AG08395 (cell line): ENCODE data around the gene AGL.
A peak's percentile ranks its signal among the peaks of the same experiment; 100 is the strongest.
"Not testable (repeated sequence)": the region's sequence is repeated elsewhere in the genome, so short reads cannot be mapped to it uniquely, and the experiment has no call there.

Experiments used
- DNase-seq: peaks from one replicate; pipeline ENCODE4 v3.0.0; 2012; ENCODE audit warnings: mixed read lengths, low spot score

Gene AGL

DNA sequence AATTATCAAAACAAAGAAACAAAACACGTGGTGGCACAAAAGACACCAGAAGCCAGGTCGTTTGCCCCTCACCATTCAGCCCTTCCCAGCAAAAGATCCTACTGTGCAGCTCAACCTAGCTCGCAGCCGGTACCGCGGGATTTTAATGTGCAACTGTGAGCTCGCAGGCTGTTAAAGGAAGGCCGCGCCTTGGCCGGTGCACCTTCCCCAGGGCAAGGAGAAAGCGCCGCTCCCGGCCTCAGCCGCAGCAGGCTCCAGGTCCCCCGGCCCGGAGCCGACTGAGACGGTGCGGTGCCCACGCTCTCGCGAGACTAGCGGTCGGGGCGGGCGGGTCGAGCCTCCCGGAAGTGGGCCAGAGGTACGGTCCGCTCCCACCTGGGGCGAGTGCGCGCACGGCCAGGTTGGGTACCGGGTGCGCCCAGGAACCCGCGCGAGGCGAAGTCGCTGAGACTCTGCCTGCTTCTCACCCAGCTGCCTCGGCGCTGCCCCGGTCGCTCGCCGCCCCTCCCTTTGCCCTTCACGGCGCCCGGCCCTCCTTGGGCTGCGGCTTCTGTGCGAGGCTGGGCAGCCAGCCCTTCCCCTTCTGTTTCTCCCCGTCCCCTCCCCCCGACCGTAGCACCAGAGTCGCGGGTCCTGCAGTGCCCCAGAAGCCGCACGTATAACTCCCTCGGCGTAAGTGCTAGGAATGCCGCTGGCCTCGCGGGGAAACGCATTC lies at the start of gene AGL:
AGL (plus strand) TSS at position 618 of the 715 bp plus-strand sequence. CDS start 682 bp downstream, outside the sequence.
- DNase-seq = peak; percentile 87

DNA sequence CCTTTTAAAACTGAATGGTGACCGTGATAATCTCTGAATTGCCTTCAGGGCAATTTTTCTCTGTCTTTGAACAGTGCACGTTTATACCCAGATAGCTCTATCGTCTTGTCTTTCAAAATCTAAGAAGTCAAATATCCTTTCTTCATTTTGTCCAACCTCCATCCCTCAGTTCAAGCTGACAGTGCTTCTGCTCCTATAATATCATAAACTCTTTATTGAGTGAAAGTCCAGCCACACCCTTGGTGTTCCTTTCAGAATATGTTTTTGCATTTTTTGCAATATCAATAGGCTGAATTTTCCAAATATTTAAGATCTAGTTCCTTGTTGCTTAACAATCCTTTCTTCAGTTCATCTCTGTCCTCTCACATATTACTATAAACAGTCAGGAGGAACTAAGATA lies 48.6 kb upstream of the AGL start:
- no peak for DNase-seq

DNA sequence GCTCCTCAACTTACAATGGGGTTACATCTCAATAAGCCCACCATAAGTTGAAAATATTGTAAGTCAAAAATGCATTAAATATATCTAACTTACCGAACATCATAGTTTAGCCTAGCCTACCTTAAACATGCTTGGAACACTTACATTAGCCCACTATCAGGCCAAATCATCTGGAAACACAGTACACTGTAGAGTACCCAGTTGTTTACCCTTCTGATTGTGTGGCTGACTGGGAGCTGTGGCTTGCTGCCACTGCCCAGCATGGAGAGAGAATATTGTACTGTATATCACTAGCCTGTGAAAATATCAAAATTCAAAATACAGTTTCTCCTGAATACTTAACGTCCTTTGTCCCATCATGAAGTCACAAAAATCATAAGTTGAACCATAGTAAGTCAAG lies 43.3 kb upstream of the AGL start:
- DNase-seq = no peak

DNA sequence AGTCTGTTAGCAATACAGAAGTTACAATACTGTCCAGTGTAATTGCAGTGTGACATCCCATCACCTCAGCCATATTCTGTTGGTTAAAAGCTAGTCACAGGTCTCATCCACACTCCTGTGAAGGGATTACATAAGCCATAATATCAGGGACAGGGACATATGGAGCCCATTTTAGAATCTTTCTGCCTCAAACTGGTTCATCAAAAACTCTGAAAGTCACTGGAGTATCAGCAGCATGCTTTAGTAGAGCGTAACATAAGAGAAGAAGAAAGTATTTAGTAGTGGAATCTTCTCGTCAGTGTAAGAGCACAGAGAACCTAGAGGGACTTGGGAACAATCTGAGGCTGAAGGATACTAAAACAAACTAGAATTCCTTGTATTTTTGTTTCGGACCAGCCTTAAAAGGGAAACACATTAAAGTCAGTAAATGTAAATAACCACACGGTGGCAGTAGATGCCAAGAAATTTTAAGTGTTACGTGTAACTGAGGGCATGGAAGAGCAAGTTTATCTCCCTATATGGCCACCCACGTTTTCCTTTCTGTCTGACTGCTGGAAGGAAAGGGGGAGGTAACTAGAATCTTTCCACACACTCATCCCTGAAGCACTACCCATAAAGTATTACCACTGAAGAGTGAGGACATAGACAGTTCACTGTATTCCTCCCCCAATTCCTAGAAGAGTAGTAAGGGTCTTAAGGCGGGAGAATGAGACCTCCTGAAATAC lies 41.6 kb upstream of the AGL start:
- peak; percentile 91 for DNase-seq

DNA sequence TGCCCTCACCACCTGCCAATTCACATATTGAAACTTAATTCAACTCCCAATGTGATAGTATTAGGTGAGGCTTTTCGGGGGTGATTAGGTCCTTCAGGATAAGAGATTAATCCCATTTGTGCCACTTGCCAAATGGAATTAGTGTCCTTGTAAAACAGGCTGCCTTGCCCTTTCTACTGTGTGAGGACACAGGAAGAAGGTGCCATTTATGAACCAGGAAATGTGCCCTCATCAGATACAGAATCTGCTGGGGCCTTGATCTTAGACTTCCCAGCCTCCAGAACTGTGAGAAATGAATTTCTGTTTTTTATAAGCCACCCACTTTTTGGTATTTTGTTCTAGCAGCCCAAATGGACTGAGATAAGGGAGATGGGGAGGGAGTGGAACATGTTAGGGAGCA lies 39.1 kb upstream of the AGL start:
- DNase-seq = no peak

DNA sequence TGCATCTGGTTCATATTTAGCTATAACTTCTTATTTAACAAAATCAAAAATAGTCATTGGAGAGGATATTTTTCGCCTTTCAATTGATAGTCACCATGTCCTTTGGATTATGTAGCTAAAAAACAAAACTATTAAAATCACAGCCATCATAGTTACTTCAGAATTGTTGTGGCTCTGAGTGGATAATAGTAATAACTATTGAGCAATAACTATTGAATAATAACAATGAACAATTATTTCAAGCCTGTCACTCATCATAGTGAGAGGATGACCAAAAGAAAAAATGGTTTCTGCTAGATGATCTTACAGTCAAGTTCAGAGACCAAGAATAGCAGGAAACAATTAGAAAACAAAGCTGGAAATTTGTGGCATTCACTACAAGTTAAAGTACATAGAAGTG lies 38.4 kb upstream of the AGL start:
- no peak for DNase-seq

DNA sequence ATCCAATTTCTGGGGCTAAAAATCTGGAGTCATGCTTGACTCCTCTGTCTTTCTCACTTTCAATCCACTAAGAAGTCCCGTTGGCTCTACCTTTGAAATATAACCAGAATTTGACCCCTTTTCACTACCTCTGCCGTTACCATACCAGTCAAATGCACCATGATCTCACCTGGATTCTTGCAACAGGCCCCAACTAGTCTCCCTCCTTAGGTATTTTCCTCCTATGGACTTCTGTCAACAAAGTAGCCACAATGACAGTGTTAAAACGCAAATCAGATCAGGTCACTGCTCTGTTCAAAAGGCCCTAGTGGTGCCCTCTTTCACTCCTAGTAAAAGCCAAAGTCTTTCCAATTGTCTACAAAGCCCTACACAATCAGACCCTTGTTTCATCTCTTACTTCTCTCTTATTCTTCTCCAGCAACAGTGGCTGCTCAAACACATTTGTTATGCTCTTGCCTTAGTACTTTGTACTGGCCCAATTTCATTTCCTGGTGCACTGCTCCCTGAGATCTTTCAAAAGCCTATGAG lies 35.7 kb upstream of the AGL start:
- no peak for DNase-seq

DNA sequence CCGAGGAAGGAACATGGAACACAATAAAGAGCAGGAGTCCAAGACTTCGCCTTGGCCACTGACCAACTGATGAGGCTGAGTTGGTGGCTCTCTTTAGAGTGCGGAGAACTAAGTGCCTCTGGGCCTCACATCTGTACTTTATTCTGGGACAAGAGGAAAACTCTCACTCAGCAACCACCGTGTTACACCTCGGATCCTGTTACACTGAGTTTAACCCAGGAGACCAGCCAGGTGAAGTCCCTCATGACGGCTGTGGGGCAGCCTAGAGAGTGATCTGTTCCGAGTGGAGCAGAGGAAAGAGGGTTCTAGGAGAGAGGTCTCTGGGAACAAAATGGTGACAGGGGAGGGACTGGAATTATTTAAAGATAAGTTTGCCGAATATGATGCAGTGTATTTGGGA lies 33.5 kb upstream of the AGL start:
- no peak for DNase-seq

DNA sequence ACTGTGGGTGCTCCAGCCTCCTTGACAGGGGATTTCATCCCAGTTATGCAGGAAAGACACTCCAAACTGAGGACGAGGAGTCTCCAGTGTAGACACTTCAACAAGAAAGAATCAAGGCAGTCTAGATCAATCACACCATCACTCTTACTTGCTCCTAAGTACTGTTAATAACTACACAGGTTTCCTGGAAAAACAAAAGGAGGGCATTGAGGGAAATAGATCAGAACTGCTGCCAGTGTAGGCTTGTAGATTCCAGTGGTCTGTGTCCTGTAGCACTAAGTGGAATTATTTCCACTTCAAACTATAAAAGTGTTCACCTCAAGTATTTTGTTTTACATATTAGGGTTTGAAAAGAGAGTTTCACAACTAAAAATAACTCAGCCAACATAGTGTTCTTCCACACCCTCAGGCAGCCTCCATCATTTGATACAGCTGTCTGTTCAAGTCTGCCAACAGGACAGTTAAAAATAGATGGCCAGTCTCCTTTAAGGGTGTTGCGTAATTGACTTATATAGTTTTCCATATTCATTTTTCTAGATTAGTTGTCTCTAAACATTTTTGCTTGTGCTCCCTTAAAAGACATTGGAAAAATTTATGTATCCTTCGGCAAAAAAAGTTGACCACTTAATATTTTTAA lies 32.0 kb upstream of the AGL start:
- no peak for DNase-seq

DNA sequence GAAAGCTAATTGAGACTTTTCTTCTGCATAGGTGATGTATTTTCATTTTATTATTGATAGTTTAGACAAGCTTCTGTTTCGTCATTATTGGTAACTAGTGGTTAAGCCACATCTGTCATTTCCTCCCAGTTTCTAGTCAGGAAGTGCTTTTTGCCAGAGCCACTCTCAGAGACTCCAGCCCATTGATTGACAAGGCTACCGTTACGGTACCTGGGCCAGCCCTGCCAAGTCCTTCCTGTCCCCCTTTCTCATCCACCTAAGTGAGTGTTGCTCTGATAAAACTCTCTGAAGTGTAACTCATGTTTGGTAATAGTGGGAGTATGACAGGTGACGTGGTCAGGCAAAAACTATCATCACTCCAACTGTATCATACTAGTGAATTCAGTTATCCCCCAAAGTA lies 29.6 kb upstream of the AGL start:
- DNase-seq = no peak

DNA sequence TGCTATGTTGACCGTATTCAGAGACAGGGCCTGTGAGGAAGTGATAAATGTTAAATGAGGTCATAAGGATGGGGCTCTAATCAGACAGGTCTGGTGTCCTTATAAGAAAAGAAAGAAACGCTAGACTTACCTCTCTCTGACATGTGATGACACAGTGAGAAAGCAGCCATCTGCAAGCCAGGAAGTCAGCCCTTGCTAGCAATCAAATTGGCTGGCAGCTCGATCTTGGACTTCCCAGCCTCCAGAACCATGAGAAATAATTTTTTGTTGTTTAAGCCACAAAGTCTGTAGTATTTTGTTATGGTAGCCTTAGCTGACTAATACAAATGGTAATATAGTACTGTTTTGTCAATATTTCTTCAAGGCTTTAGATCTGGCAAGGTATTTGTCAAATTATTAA lies 25.1 kb upstream of the AGL start:
- DNase-seq = no peak

DNA sequence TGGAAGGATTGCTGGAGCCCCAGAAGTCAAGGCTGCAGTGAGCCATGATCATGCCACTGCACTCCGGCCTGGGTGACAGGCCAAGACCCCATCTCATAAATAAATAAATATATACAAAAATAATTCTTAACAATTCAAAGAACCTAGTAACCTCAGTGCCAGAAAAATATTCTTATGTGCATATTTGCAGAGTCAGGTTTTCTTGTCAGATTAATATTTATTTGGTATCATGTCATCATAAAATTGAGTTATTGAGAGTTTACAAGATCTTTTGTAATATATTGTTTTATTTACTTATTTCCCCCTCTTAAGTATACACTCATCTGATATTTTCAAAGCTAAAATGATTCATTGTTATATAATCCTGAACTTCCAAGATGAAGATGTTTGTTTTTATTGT lies 24.5 kb upstream of the AGL start:
- no peak for DNase-seq

DNA sequence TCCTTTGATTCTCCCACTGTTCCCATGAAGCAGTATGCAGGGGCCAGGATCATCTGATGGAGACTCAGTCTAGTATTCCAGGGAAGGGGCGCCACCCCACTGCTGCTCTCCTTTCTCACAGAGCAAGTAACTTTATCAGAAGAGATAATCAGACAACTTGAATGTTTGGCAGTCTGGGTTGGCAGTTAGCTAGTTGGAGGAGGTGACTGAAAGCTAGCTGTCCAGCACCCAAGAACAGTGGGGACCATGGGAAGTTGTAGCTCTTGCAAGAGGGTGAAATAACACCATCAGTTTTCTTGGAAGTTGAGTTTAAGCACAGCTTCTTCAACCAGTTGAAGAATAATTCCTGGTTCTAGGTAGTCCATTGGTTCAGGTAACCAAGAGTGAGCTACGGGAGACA lies 22.2 kb upstream of the AGL start:
- no peak for DNase-seq

DNA sequence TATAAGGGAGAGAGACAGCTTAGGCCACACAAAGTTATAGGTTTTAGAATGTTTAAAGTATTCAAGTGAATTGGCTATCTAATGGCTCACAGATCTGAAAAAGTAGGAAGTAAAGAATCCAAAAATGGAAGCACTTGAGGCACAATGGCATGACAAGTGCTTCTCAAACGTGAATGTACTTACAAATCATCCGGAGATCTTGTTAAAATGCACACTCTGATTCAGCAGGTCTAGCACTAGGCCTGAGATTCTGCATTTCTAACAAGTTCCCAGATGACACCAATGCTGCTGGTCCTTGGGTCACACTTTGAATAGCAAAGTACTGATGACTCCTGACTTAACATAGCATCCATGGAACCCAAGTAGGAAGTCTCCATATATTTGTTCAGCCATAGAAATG lies 20.9 kb upstream of the AGL start:
- no peak for DNase-seq

DNA sequence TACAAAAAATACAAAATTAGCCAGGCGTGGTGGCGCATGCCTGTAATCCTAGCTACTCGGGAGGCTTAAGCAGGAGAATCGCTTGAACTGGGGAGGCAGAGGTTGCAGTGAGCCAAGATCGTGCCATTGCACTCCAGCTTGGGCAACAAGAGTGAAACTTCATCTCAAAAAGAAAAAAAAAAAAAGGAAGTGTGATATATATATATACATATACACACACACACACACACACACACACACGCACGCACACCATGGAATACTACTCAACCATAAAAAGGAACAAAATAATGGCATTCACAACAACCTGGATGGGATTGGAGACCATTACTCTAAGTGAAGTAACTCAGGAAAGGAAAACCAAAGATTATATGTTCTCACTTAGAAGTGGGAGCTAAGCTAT lies 16.2 kb upstream of the AGL start:
- DNase-seq = not testable (repeated sequence)

DNA sequence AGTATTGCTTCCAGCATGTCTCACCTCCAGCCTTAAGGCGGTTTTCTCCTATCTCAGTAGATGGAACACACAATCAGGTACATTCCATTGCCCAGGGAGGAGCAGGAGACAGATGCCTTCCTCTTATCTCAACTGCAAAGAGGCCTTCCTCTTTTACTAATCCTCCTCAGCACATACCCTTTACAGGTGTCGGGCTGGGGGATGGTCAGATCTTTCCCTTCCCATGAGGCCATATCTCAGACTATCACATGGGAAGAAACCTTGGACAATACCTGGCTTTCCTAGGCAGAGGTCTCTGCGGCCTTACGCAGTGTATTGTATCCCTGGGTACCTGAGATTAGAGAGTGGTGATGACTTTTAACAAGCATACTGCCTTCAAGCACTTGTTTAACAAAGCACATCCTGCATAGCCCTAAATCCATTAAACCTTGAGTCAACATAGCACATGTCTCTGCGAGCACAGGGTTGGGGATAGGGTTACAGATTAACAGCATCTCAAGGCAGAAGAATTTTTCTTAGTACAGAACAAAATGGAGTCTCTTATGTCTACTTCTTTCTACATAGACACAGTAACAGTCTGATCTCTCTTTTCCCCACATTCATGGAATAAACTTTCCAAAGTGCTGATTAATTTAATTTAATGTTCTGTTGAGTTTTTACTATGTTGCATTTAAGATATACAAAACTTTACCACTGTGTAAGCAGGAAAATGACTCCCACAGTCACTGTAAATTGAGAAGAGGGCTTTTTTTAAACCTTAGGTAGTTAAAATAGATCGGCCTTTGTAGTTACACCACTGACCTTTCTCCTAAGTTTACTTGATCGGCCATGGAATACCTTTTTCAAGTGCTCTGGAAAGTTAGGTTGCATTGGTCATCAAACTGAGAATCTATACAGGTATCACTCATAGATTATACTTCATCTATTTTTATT lies 13.7 kb upstream of the AGL start:
- DNase-seq = not testable (repeated sequence)

DNA sequence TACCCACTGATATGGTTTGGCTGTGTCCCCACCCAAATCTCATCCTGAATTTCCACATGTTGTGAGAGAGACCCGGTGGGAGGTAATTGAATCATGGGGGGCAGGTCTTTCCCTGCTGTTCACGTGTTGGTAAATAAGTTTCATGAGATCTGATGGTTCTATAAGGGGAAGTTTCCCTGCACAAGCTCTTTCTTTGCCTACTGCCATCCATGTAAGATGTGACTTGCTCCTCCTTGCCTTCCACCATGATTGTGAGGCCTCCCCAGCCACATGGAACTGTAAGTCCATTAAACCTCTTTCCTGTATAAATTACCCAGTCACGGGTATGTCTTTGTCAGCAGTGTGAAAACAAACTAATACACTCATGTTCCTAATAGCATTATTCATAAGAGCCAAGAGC lies 9.8 kb upstream of the AGL start:
- DNase-seq = not testable (repeated sequence)

DNA sequence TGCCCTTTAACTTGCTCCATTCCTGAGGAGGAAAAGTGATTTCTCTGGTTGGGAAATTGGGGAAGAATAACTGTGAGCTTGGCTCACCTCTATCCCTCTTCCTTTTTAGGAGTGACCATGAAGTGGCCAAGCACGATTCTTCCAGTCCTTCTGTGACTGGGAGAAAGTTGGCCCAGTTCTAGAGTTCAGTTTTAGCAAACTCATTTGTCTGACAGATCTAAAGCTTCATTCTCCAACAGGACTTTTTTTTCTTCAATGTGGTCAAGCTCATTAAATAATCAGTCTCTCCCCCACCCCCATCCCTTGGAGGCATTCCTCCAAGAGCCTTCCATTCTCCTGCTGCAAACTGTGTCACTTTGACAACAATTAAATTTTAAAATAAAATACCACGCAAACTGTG lies 6.4 kb upstream of the AGL start:
- DNase-seq = no peak

DNA sequence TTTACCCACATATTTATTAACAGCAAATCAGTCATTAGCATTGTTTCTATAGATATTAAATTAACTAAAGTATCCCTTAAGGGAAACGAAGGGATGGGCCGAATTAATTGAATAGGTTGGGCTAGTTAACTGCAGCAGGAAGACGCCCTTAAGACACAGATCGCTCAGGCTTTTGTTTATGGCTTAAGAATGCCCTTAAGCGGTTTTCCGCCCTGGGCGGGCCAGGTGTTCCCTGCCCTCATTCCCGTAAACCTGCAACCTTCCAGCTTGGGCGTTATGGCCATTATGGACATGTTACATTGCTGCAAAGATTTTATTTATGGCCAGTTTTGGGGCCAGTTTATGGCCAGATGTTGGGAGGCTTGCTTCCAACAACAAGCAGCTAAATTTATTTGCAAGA lies 5.0 kb upstream of the AGL start:
- DNase-seq = not testable (repeated sequence)

DNA sequence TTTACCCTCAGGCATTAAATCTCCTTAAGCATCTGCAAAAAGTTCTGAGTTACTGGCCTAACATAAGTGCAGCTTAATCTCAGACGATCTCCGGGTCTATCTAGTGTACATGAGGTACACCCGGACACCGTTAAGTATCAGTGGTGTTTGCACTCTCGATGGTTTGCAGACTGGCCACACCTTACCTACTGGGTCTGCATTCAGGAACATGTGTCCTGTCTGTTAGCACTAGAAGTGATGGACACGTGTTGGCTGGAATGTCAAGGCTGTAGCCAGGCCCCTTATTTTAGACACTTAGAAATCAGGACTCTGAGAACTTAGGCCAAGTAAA lies 783 bp upstream of the AGL start:
- no peak for DNase-seq

DNA sequence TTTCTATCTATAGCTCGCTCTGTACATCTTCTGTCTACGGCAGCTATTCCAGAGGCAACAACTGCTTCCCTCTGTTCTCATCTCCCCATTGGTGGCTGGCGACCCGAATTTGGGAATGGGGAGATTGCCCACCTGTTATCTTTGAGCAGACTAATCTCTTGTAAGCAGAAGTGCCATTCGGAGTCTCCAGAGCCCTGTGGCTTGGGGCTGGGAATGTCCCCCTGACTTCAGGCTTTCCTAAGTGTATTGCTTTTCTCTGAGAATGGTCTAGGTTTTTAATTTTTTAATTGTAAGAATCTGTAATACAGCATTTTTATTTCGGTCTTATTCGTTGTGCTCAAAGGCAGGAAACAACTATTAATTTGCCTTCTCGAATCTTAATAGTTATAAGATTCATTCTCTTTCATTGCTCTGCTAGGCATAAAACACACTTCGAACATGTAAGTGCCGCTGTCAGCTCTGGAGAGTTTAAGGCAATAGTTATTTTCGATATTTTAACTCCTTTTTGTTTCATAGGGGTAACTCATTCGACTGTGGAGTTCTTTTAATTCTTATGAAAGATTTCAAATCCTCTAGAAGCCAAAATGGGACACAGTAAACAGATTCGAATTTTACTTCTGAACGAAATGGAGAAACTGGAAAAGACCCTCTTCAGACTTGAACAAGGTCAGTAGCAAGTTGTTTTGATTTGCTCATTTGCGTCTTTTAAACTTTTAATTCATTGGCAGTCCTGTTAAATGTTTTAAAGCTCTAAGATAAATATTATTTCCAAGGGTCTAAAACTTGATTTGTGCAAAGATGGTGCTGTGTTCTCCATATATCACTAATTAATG lies 514 bp downstream of the AGL start:
- DNase-seq = peak; percentile 38
